ENCODE results near the gene FUT7. TPM values are rescaled to one million over a fixed set of nuclear protein-coding genes. Genes with fewer than 3 reads are reported as not detected.
"Not testable (repeated sequence)": the region's sequence is repeated elsewhere in the genome, so short reads cannot be mapped to it uniquely, and the experiment has no call there.

Gene FUT7
- total RNA-seq, 2 donors from 2014 or later: not detected

DNA sequence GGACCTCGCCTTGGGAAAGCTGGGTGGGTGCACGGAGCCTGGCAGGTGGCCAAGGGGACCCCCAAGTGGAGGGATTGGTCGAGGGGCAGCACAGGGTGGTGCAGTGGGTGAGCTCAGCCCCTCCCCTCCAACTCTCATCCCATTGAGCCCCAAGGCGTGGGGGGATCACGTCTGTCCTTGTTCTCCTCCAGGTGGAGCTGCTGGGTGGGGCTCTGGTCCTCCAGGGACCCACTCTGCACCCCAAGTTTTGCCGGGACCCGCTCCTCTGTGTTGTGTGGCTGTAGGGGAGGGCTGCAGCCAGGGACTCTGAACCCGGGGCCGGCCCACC lies 3.6 kb upstream of the FUT7 start:
- H3K36me3 ChIP-seq: no peaks in the 10 kb centered on the region
- intact Hi-C loops (cut with DNase I): loop anchor here (5.0 kb wide), 1 partner anchor 248 kb away; no protein-coding TSS in a partner anchor

GRCh38 chr9:137034709-137035506 lies 3.0 kb upstream of the FUT7 start:
- Histone ChIP-seq H3K4me3 (peak overlapping the region; percentile 9), H3K4me1 (peaks cover 19% of the 10 kb centered on the region), H3K9ac (ENCODE audit: low read depth in 2 of 2, low read length in 2 of 2) (peak overlapping the region; percentile 14 to 38), H3K36me3 (no peaks in the 10 kb centered on the region), H3K27ac (peak overlapping the region; percentile 66), H3K9me3 (no peaks in the 10 kb centered on the region), H3K27me3 (no peaks in the 10 kb centered on the region)
- intact Hi-C loops (cut with DNase I): loop anchor here (5.0 kb wide), 1 partner anchor 248 kb away; no protein-coding TSS in a partner anchor
- TF ChIP-seq, protein P1, sequence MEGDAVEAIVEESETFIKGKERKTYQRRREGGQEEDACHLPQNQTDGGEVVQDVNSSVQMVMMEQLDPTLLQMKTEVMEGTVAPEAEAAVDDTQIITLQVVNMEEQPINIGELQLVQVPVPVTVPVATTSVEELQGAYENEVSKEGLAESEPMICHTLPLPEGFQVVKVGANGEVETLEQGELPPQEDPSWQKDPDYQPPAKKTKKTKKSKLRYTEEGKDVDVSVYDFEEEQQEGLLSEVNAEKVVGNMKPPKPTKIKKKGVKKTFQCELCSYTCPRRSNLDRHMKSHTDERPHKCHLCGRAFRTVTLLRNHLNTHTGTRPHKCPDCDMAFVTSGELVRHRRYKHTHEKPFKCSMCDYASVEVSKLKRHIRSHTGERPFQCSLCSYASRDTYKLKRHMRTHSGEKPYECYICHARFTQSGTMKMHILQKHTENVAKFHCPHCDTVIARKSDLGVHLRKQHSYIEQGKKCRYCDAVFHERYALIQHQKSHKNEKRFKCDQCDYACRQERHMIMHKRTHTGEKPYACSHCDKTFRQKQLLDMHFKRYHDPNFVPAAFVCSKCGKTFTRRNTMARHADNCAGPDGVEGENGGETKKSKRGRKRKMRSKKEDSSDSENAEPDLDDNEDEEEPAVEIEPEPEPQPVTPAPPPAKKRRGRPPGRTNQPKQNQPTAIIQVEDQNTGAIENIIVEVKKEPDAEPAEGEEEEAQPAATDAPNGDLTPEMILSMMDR (IDR thresholded peaks at IDR 0.05): peak; percentile 93
- DNase-seq: peak; percentile 86

More for the DNA sequence above, 3.6 kb upstream of the FUT7 start:
- Histone ChIP-seq H3K9ac (ENCODE audit: low read depth in 2 of 2, low read length in 2 of 2) (peak overlapping the region; percentile 8 to 14), H3K9me3 (no peaks in the 10 kb centered on the region), H3K4me3 (no peak overlapping the region), H3K27me3 (no peaks in the 10 kb centered on the region), H3K4me1 (peaks cover 19% of the 10 kb centered on the region), H3K27ac (peak overlapping the region; percentile 66)
- DNase-seq: no peak
- TF ChIP-seq, protein P1 (IDR thresholded peaks at IDR 0.05): no peak

DNA sequence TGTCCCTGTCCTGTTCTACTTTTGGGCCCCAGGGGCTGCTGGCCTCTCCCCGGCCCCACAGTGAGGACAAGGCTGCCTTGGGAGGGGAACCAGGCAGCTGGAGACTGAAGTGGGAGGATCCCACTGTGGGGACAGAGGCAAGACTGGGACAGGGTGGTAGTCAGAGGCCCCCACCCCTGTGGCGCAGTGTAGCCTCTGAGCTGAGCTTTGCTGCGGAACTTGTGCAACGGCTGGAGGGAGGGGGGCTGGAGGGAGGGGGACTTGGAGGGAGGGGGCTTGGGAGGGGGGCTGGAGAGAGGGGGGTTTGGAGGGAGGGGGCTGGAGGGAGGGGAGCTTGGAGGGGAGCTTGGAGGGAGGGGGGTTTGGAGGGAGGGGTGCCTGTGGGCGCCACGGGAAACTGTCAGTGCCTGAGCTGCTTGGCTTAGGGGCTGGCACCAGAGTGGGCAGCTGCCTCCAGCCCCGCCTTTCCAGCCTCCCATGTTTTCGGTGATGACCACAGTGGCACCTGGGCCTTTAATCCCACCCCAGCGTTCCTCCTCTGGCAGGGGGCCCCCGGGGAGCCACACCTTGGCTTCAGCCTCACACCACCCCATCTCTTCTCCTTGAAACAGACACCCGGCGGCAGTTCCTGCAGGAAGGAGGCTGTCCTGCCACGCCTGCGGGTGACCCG lies 2.3 kb upstream of the FUT7 start:
- H3K4me3 ChIP-seq: peak overlapping the region; percentile 9
- peaks cover 22% of the 10 kb centered on the region for H3K4me1 ChIP-seq
- H3K27me3 ChIP-seq: no peaks in the 10 kb centered on the region
- DNase-seq: peak; percentile 68
- H3K9me3 ChIP-seq: no peaks in the 10 kb centered on the region
- intact Hi-C loops (cut with DNase I): no loop called here
- H3K9ac ChIP-seq (ENCODE audit: low read depth in 2 of 2, low read length in 2 of 2): peak overlapping the region; percentile 24 to 38
- H3K27ac ChIP-seq: peak overlapping the region; percentile 66
- no peaks in the 10 kb centered on the region for H3K36me3 ChIP-seq
- TF ChIP-seq, protein P1 (IDR thresholded peaks at IDR 0.05): no peak

- H3K4me3 ChIP-seq: peak overlapping the region; percentile 7
- H3K27me3 ChIP-seq; DNase-seq; H3K9ac ChIP-seq (ENCODE audit: low read depth in 2 of 2, low read length in 2 of 2); intact Hi-C loops (cut with DNase I); H3K9me3 ChIP-seq; H3K27ac ChIP-seq; H3K36me3 ChIP-seq: not testable (repeated sequence)
- peaks cover 24% of the 10 kb centered on the region for H3K4me1 ChIP-seq
These were observed 1.6 kb upstream of the FUT7 start for GRCh38 chr9:137033481-137033880.

DNA sequence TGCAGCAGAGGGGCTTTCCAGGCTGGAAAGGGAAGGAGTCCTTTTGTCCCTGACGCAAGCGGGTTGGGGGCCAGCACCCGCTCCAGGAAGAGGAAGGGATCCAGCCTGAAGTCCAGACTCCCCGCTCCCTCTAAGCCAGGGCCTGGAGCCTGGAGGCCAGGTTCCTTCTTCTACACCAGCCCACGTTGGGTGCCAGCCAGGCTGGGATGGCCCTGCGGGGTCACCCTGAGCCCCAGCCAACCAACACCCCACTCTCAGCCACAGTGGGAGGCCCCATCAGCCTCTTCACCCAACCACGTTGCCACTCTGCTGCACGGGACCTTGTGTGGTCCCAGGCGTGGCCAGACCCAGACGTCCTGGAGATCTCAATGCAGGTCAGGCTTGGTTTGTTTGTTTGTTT lies 970 bp upstream of the FUT7 start:
- peaks cover 24% of the 10 kb centered on the region for H3K4me1 ChIP-seq
- peak overlapping the region; percentile 27 for H3K27ac ChIP-seq
- H3K36me3 ChIP-seq: no peaks in the 10 kb centered on the region
- H3K9me3 ChIP-seq: no peaks in the 10 kb centered on the region
- peak overlapping the region; percentile 7 for H3K4me3 ChIP-seq
- peak overlapping the region in 1 of 2 donors; percentile 43 for H3K9ac ChIP-seq (ENCODE audit: low read depth in 2 of 2, low read length in 2 of 2)
- intact Hi-C loops (cut with DNase I): no loop called here
- TF ChIP-seq, protein P1 (IDR thresholded peaks at IDR 0.05): no peak
- DNase-seq: no peak
- no peaks in the 10 kb centered on the region for H3K27me3 ChIP-seq
